ENCODE data around the gene TNRC6B.
"Not testable (repeated sequence)": the region's sequence is repeated elsewhere in the genome, so short reads cannot be mapped to it uniquely, and the experiment has no call there.

The TNRC6B gene, protein sequence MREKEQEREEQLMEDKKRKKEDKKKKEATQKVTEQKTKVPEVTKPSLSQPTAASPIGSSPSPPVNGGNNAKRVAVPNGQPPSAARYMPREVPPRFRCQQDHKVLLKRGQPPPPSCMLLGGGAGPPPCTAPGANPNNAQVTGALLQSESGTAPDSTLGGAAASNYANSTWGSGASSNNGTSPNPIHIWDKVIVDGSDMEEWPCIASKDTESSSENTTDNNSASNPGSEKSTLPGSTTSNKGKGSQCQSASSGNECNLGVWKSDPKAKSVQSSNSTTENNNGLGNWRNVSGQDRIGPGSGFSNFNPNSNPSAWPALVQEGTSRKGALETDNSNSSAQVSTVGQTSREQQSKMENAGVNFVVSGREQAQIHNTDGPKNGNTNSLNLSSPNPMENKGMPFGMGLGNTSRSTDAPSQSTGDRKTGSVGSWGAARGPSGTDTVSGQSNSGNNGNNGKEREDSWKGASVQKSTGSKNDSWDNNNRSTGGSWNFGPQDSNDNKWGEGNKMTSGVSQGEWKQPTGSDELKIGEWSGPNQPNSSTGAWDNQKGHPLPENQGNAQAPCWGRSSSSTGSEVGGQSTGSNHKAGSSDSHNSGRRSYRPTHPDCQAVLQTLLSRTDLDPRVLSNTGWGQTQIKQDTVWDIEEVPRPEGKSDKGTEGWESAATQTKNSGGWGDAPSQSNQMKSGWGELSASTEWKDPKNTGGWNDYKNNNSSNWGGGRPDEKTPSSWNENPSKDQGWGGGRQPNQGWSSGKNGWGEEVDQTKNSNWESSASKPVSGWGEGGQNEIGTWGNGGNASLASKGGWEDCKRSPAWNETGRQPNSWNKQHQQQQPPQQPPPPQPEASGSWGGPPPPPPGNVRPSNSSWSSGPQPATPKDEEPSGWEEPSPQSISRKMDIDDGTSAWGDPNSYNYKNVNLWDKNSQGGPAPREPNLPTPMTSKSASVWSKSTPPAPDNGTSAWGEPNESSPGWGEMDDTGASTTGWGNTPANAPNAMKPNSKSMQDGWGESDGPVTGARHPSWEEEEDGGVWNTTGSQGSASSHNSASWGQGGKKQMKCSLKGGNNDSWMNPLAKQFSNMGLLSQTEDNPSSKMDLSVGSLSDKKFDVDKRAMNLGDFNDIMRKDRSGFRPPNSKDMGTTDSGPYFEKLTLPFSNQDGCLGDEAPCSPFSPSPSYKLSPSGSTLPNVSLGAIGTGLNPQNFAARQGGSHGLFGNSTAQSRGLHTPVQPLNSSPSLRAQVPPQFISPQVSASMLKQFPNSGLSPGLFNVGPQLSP (N-terminal part only)
- total RNA-seq: 28.3 to 163 (median 86.5) reads per million in 17 experiments

DNA sequence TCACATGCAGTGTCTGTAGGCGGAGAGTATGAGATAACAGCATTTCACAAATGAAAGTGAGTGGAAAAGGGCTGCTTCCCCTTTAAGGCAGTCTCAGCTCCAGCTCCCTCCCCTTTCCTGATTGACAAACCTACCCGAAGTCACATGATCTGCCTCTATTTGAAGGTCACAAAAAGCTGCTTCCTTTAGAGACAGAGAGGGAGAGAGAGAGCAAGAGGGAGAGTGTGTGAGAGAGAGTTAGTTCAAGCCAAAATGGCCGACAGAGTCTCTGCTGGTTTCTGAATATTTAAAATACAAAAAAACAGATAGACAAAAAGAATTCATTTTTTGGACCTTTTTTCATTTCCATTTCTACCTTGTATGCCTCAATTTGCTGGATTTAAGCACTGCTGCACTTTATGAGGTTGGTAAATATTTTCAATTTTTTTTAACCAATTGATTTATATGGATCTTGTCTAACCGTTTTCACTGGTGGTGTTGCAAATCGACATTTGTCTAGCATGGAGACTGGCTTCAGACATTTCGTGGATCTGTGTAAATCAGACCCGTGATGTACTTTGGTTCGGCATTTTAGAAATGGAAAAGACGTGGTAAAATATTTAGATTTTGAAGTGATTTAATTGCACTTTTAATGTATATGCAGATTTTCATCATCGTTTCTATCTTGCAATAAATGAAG is at the start of gene TNRC6B:
TSS of gene TNRC6B (plus strand) at position 188 of the 679 bp plus-strand sequence. CDS start at position 399, 211 bp downstream.
- peak; percentile 91 to 98 (median 95) for DNase-seq

DNA sequence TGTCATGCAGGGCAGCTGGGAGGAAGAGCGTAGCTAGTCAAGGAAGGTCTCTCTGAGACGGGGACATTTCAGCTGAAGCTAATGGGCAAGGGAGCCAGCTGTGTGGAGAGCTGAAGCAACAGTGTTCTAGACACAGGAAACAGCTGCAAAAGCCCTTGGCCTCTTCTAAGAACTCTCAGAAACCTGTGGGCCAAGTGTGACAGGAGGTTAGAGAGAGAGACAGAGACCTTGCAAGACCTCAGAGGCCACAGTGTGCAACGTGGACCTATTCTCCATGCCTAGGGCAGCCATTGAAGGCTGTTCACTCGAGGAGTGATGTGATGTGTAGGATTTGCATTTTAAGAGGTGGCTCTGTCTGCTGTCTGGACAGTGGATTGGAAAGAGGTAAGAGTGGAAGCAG is 48.7 kb upstream of the TNRC6B start:
- no peak for DNase-seq

- DNase-seq: no peak
These were observed 40.6 kb upstream of the TNRC6B start for GRCh38 chr22:40137132-40137531.

DNA sequence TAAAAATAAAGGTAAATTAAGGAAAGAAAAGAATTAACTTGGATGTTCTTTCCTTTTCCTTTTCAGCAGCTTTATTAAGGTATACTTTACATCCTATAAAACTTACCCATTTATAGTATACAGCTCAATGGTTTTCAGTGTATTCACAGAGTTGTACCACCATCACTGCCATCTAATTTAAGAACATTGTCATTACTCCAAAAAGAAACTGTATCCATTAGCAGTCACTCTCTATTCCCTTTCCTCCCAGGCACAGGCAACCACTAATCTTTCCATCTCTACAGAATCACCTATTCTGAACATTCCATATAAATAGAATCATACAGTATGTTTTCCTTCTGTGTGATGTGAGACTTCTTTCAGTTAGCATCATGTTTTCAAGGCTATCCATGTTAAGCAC is 38.9 kb upstream of the TNRC6B start:
- DNase-seq: no peak

- no peak for DNase-seq
These were observed 30.1 kb upstream of the TNRC6B start for GRCh38 chr22:40147388-40148176.

DNA sequence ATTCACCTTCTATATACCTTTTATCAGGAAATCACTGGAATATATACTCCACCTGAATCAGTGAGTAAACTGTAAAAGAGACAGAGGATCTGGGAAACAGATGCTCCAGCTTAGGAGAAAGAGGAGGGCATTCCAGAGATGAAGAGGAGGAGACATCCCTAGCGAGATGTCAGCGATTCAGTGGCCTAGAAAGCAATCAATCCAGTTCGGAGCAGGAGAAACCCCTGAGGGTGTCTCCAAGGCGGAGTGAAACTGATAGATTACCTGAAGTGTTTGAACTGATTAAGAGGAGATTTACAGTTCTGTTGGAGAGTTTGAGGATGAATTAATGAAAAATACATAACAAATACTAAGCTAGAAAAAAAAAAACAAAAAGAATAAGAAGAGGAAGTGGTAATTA is 24.5 kb upstream of the TNRC6B start:
- DNase-seq: no peak

DNA sequence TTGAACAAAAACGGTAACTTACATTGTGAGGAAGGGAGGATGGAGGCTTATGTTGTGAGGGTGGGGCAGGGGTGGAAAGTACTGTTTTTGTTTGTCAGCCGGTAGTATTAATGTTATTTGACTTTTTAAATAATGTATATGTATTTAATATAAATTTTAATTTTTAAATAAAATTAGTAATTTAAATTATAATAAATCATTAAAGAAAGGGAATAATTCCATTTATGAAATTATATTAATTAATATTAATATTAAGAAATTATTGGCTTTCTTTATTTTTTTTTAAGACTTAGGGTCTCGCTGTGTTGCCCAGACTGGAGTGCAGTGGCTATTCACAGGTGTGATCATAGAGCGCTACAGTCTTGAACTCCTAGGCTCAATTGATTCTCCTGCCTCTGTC is 24.0 kb upstream of the TNRC6B start:
- DNase-seq: no peak

DNA sequence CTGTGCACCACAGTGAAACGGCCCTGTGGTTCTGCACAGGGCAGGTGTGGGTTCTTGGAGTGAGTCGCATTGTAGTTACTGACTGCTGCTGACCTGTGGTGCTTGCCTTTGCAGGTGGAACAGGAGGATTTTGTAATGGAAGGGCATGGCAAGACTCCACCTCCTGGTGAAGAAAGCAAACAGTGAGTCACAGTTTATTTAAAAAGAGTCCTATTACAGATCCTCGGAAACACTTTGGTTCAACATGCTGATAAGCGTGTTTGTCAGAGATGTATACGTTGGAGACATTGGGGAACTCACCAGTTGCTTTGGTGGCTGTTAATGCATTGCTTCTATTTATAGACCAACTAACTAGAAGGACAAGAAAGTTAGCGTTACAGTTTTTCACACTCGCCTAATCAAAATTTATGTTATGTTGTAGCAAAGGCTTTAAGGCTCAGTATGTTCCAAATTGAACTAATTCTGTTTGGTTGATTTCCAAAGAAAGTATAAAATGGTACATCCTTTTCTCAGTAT is 21.7 kb upstream of the TNRC6B start:
- peak in 3 of 4 experiments; percentile 8 to 31 (median 13) for DNase-seq

- DNase-seq: not testable (repeated sequence)
These were observed 21.0 kb upstream of the TNRC6B start for GRCh38 chr22:40156682-40157081.

DNA sequence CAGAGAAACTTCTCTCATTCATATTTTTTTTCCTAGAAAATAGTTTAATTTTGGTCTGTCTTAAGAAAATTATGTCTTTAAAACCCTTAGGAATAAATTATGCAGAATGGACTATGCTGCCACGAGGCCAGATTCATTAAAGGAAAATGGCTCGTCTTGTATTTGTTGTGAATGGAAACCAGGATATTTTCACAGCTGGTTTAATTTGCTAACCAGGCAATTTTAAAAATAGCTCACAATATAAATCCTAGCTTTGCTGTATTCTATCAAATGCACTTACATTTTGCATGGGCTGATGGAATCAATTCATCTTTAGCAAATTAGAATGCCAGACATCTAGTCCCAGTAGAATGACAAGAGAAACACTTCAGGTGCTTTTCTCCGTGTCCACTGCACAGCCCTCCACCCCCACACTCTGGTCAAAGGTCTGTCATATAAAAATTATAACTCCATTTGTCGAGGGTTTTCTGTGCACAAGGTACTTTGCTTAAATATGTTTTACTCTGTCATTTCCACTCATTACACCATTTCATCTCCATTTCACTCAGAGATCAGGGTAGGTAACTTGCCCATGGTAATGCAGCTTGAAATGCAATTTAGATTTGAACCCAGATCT is 20.3 kb upstream of the TNRC6B start:
- DNase-seq: no peak

- DNase-seq: no peak
These were observed 16.5 kb upstream of the TNRC6B start for GRCh38 chr22:40161194-40161593.

- peak in 3 of 4 experiments; percentile 16 to 47 (median 24) for DNase-seq
These were observed 12.2 kb upstream of the TNRC6B start for GRCh38 chr22:40165537-40165936.

- no peak for DNase-seq
These were observed 2.0 kb upstream of the TNRC6B start for GRCh38 chr22:40175611-40176244.

GRCh38 chr22:40176921-40177737 is 596 bp upstream of the TNRC6B start:
- DNase-seq: peak in 3 of 4 experiments; percentile 20 to 35 (median 34)

- peak; percentile 21 to 53 (median 50) for DNase-seq
These were observed 988 bp downstream of the TNRC6B start for GRCh38 chr22:40178417-40179409.

GRCh38 chr22:40179526-40179925 is 1.8 kb downstream of the TNRC6B start:
- DNase-seq: no peak

GRCh38 chr22:40180403-40180802 is 2.7 kb downstream of the TNRC6B start:
- DNase-seq: no peak

DNA sequence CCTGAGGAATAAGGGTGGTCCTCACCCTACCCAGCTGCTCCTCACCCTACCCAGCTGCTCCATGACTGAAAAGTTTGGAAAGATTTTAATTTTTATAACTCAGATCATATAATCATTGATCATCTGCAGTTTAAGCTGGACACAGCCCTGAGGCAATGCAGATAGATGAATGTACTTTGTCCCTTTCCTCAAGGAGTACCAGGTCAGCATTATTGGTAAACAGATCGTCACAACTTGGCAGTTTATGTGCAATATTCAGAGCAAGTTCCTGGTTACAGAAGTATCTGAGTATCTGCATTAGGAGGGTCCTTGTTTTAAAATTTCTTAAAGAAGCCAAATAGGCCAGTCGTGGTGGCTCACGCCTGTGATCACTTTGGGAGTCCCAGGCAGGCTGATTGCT is 3.6 kb downstream of the TNRC6B start:
- DNase-seq: no peak
